ENCODE measurements around the gene OTOS. TPM values are rescaled to one million over a fixed set of nuclear protein-coding genes. Genes with fewer than 3 reads are reported as not detected.

The OTOS gene
- total RNA-seq, 2 donors from 2014 or later: not detected

GRCh38 chr2:240129311-240129710 lies 11.1 kb downstream of the OTOS start:
- ATAC-seq (no peak), DNase-seq (no peak)
- WGBS, 2 donors: 89 to 94% methylated on average over 7 of the region's 7 CpGs
- Histone ChIP-seq H3K9me3 (no peaks in the 10 kb centered on the region), H3K4me1 (peaks cover under 1% of the 10 kb centered on the region), H3K27me3 (no peaks in the 10 kb centered on the region), H3K4me3 (no peak overlapping the region), H3K27ac (no peak overlapping the region), H3K36me3 (replicated peaks in 1 of 2; ENCODE audit: insufficient read depth in 1 of 2, low read depth in 2 of 2) (peaks cover 12 to 19% of the 10 kb centered on the region in 2 donors)
- intact Hi-C loops (cut with DNase I): no loop called here
- no peak for TF ChIP-seq CTCF (IDR thresholded peaks at IDR 0.05)
- no peak for TF ChIP-seq POLR2A (IDR thresholded peaks at IDR 0.05)

GRCh38 chr2:240128608-240129145 lies 11.8 kb downstream of the OTOS start:
- DNase-seq (no peak), ATAC-seq (no peak)
- no peaks in the 10 kb centered on the region for H3K9me3 ChIP-seq
- no peak overlapping the region for H3K27ac ChIP-seq
- WGBS, 2 donors: 66 to 74% methylated on average over 11 to 12 of the region's 12 CpGs
- H3K27me3 ChIP-seq: no peaks in the 10 kb centered on the region
- H3K4me3 ChIP-seq: no peak overlapping the region
- intact Hi-C loops (cut with DNase I): no loop called here
- peaks cover 12 to 19% of the 10 kb centered on the region in 2 donors for H3K36me3 ChIP-seq (replicated peaks in 1 of 2; ENCODE audit: insufficient read depth in 1 of 2, low read depth in 2 of 2)
- H3K4me1 ChIP-seq: no peaks in the 10 kb centered on the region
- no peak for TF ChIP-seq POLR2A (IDR thresholded peaks at IDR 0.05)
- no peak for TF ChIP-seq CTCF (IDR thresholded peaks at IDR 0.05)

GRCh38 chr2:240127911-240128607 lies 12.4 kb downstream of the OTOS start:
- no peak for DNase-seq
- H3K4me1 ChIP-seq: no peaks in the 10 kb centered on the region
- 91 to 95% methylated on average over 16 of the region's 16 CpGs for WGBS, 2 donors
- peaks cover 12 to 19% of the 10 kb centered on the region in 2 donors for H3K36me3 ChIP-seq (replicated peaks in 1 of 2; ENCODE audit: insufficient read depth in 1 of 2, low read depth in 2 of 2)
- H3K4me3 ChIP-seq: no peak overlapping the region
- H3K27ac ChIP-seq: no peak overlapping the region
- no peaks in the 10 kb centered on the region for H3K9me3 ChIP-seq
- intact Hi-C loops (cut with DNase I): no loop called here
- TF ChIP-seq CTCF (IDR thresholded peaks at IDR 0.05): no peak
- no peak for TF ChIP-seq POLR2A (IDR thresholded peaks at IDR 0.05)
- ATAC-seq: no peak
- H3K27me3 ChIP-seq: no peaks in the 10 kb centered on the region

- TF ChIP-seq POLR2A (IDR thresholded peaks at IDR 0.05): no peak
- no peak for TF ChIP-seq CTCF (IDR thresholded peaks at IDR 0.05)
- no peaks in the 10 kb centered on the region for H3K9me3 ChIP-seq
- WGBS, 2 donors: 77 to 81% methylated on average over 5 to 7 of the region's 7 CpGs
Measured at GRCh38 chr2:240127191-240127750, 13.2 kb downstream of the OTOS start.

More at GRCh38 chr2:240127191-240127750, 13.2 kb downstream of the OTOS start:
- ATAC-seq: peak; percentile 12
- Histone ChIP-seq H3K4me1 (no peaks in the 10 kb centered on the region), H3K36me3 (replicated peaks in 1 of 2; ENCODE audit: insufficient read depth in 1 of 2, low read depth in 2 of 2) (peaks cover 12 to 17% of the 10 kb centered on the region in 2 donors), H3K27me3 (no peaks in the 10 kb centered on the region), H3K27ac (no peak overlapping the region), H3K4me3 (no peak overlapping the region)
- DNase-seq: no peak
- intact Hi-C loops (cut with DNase I): no loop called here
